HG03196 (cell line): ENCODE results near the gene ELFN1.

Source experiments
- ATAC-seq: cut with Tn5 transposase; IDR thresholded peaks from one replicate; pipeline ENCODE4 v1.9.1; 2021; ENCODE audit not compliant: unreplicated experiment

ELFN1 gene

DNA sequence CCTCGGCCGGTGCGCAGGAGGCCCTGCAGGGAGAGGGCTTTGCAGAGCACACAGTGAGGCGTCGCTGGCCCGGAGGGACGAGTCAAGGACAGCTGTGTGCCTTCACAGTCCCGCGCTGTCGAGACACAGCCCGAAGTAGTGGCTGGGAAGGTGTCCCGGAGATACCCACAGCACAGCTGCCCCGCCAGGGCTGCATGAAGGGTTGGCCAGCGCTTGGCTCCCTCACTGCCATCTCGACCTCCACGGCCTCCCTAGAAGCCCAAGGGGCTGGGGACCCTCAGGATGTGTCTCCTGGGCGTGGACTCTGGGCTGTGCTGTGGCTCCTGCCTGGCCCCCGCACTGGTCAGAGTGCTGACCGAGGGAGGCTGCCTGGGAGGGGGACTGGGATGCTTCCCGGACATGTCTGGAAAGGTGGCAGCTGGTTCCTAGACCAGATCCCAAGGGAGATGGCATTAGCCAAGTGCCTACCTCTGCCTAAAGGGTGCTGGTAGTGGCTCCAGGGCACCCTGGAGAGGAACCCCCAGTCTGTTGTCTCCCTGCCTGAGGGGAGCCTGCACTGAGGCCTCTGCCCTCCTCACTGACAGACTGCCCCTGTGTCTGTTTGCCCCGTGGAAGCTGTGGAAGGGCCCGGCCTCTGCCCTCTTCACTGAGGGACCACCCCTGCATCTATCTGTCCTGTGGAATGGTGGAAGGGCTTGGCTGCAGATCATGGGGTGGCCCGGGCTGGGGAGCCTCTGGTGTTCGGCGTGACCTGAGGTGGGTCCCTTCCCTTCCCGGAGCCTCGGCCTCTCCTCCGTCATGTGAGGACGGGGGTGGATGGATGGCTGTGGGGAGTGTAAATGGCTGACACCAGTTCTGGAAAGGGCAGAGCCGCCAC is 5.8 kb downstream of the ELFN1 start:
- no peak for ATAC-seq

DNA sequence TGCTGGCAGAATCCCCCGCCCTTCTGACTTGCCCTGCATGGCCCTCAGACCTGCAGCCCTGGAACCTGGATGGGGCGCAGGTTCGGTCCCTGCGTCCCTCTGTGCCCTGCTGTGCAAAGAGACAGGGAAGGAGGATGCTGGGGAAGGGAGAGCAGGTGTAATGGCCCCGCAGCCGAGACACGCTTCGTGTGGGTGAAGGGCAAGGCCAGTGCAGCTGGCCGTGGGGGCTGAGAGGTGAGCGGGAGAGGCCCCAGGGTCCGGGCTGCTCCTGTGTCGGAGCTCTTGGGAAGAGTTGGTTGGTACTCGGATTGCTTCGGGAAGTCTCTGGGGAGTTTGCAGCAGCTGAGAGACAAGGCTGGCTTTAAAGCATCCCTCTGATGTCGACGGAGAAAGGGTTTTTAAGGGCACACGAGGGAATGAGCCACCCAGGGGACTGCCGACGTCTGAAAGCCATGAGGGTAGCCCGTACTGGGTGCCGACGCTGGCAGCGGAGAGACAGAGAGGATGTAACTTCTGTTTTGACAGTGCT is 6.5 kb downstream of the ELFN1 start:
- no peak for ATAC-seq

DNA sequence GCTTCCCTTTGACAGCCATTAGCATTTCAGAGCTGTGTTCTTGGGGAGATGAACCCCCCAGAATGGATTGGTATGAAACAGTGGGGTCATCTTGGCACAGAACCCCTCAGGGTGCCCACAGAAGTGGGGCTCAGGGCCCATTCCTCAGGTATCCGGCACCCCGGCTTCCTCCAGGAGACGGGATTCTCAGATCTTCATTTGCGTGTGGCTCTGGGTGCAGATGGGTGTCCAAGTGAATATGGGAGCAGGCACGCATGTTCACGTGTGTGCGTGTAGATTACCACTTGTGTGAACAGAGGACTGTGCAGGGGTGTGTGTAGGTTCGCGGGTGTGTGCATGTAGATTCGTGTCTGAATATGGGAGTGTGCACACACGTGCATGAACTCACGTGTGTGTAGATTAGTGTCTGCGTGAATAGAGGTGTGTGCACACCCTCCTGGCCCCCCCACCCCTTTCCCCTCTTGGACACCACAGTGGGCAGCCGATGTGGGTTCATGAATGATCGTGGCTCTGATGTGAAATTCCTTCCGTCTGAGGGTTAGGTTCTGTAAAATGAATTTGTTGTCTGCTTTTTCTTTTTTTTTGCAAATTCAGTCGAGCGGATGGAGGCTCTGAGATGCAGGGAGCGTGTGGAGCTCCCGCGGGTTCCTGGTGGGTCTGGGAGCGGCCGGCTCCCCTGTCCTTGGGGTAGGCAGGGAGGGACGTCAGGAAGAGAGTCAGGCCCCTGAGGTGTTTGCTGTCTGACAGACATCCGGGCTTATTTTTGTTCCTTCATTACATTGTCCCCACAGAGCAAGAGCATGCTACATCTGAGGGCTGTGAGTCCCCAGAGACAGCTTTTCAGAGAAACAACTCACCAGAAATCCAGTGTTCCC is 7.4 kb downstream of the ELFN1 start:
- ATAC-seq, result no peak

DNA sequence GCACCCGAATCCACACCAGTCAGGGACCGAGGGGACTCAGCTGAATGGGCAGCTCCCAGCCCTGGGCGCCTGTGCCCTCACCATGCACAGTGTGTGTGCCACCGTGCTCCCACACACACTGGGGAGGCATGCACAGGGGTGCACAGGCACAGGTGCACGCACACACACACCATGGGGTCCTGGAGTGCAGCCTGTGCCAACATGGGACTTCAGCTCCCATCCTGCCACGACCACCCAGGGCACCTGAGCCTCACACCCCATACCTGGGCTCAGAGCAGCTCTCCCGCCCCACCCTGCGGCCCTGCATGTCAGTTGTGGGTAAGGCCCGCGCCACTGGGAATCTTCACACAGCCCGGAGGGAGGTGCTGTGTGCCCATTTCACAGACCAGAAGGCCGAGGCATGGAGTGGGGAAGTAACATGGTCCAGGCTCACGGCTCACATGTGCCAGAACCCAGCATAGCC is 8.0 kb downstream of the ELFN1 start:
- no peak for ATAC-seq

DNA sequence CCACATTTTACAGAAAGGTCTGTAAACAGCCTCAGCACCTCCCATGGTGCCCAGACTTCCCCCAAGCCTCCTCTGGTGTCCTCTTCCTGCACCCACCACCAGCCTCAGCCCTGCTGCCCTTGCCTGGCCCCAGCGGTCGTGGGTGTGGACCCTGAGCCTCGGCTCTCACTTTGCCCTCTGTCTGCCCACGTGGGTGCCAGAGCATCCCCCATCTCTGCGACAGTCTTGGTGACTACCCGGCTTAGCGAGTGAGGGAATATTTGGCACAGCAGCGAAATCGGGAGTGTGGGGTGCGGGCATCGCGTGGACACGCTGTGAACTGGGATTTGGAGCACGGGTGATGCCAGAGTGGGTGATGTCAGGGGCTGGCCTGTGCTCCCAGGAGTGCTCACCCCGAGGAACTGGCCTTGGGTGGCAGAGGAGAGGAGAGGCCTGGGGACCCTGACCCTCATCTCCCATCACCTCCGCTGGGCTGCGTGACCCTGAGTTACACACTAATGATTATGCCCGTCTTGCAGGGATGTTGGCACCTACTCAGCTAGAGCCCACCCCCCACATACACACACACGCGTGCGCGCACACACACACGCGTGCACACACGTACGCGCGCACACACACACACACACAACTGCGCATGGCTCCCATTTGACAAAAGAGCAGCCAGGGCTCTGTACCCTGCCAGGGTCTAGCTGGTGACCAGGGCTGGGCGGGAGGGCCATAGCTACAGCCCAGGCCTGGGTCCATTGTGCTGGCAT is 8.7 kb downstream of the ELFN1 start:
- no peak for ATAC-seq

DNA sequence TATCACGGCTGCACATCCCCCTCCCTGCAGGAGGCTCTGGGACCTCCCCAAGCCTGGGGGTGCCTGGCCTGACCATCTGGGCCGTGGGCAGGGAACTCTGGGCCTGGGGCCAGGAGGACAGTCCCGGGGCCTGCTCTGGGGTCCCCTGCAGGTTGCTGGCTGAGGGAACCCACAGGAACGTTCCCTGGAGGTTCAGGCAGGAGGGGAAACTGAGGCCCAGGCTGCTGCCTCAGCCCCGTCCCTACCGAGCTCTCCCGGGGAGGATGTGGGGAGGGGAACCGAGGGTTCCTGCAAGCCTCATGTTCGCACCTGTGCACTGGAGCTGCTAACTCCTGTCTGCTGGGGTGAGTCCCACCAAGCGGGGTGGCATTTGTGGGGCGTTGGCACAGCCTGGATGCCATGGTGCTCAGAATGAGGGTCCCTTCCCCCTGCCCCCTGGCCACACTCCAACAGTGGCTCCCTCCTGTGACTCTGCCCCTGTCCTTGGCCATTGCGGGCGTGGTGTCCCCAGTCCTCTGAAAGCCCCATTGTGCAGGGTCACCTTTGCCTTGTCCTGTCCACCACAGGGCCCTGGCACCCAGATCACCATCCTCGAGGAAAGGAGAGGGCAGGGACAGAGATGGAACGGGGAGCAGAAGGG is 9.4 kb downstream of the ELFN1 start:
- ATAC-seq, result no peak

DNA sequence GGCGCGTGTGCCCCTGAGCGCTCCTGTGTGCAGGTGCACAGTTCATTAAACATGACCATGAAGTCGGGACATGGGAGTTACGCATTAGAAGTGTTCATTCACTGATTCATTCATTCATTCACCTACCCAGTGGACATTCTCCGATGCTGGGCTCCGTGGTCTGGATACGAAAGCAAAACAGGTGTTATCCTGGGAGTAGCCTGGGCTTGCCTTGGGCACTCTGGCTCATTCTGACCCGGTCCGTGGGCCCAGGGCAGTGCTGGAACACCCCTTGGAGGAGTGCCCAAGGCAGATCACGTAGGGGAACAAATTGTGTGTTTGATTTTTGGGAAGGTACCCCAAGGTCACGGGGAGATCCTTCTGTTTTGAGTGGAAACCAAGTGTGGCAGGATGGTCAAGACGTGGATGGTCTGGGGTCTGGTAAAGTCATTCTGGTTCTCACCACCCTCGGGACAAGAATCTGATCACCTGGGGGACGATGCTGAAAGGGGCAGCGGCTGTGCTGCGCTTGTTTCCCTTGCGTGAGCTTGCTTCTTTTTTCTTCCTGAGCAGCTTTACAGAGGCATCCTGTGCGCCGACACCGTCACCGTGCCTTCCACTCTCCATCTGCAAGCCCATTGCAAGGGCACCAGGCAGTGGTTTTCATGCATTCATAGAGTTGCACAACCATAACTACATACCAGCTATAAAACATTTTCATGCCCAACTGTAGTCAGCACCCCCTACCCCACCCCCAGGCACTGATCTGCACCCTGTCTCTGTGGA is 10.1 kb downstream of the ELFN1 start:
- ATAC-seq, result no peak

DNA sequence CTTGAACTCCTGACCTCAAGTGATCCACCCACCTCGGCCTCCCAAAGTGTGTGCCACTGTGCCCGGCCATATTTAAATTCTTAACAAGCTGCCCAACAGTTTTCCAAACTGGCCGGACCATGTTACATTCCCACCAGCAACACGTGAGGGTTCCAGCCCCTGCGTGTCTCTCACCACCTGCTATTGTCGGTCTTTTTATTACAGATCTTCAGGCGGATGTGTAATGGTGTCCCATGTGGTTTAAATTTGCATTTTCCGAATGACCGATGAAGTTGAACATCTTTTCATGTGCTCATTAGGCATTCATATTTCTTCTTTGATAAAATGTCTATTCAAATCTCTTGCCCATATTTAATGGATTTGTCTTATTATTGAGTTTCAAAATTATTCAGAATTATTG is 11.5 kb downstream of the ELFN1 start:
- ATAC-seq, result no peak

DNA sequence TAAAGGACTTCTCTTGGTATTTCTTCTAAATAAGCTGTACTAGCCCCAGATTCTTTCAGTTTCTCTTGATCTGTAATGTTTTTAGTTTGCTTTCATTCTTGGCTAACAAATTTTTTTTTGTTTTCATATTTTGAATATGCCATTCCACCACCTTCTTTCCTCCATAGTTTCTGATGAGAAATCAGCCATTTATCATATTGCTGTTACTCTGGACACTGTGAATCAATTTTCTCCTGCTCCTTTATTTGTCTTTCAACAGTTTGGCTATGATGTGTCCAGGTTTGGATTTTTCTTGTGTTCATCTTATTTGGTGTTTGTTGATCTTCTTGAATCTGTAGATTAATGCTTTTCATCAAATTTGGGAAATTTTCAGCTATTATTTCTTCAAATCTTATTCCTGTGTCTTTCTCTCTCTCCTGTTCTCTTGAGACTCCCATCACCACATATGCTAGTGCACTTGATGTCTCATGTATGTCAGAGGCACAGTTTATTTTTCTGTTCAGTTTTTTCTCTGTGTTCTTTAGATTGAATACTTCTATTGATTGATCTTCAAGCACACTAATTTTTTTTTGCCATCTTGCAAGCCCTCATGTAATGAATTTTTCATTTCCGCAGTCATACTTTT is 15.0 kb downstream of the ELFN1 start:
- ATAC-seq, result no peak

DNA sequence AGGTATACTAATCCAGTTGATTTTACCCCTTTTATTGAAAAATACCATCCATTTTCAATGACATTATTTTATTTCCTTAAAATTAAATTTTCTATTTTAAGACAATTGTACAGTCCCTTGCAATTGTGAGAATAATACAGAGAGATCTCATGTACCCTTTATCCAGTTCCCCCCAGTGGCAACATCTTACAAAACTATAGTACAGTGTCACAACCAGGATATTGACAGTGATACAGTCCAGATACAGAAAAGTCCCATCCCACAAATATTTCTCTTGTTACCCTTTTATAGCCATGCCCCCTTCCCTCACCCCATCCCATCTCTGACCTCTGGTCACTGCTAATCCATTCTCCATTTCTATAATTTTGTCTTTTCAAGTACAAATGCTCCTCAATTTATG is 18.5 kb downstream of the ELFN1 start:
- no peak for ATAC-seq

DNA sequence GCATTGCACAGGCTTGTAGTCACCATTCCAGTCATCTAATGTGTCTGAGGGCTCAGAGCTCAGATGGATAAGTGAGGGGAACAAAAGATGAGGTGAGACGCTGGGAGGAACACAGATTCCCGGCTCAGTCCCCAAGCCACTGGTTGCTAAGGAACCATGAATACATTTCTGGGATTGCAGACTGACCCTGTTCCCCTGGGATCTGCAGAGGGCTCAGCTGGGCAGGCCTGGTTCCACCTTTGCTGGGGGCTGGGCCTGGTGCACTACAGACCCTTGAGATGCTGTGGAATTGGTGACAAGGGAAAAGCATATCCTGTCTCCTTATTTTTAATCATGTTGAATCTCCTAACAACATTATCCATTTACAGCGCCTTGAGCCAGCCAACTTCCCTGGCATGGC is 19.2 kb downstream of the ELFN1 start:
- no peak for ATAC-seq

DNA sequence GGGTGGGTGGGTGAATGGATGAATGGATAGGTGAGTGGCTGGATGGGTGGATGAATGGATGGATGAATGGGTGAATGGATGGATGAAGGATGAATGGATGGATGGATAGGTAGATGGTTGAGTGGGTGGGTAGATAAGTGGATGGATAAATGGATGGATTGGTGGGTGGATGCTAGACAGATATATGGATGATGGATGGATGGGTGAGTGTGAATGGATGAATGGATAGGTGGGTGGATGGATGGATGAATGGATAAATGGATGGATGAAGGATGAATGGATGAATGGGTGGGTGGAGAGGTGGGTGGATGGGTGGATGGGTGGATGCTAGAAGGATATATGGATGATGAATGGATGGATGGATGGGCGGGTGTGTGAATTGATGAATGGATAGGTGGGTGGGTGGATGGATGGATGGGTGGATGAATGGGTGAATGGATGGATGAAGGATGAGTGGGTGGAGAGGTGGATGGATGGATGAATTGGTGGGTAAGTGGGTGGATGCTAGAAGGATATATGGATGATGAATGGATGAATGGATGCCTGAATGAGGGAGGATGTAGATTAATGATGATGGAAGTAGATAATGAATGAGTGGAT is 20.4 kb downstream of the ELFN1 start:
- ATAC-seq, result no peak

DNA sequence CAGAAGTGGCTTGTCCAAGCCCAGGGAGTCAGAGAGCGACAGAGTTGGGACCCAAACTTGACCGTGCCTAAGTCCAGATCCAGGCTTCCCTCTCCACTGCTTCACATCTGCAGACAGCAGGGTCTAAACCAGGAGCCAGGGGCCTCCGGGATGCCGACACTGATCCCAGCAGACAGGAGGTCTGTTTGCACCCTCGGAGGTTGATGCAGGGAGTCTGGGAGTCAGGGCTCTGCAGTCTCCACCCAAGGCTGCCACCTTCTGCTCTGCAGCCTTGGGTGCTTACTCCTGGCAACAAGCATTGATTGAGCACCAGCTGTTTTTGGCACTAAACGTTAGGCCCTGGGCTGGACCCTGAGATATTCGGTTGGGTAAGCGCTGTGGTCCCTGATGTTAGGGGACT is 21.0 kb downstream of the ELFN1 start:
- ATAC-seq, result no peak

DNA sequence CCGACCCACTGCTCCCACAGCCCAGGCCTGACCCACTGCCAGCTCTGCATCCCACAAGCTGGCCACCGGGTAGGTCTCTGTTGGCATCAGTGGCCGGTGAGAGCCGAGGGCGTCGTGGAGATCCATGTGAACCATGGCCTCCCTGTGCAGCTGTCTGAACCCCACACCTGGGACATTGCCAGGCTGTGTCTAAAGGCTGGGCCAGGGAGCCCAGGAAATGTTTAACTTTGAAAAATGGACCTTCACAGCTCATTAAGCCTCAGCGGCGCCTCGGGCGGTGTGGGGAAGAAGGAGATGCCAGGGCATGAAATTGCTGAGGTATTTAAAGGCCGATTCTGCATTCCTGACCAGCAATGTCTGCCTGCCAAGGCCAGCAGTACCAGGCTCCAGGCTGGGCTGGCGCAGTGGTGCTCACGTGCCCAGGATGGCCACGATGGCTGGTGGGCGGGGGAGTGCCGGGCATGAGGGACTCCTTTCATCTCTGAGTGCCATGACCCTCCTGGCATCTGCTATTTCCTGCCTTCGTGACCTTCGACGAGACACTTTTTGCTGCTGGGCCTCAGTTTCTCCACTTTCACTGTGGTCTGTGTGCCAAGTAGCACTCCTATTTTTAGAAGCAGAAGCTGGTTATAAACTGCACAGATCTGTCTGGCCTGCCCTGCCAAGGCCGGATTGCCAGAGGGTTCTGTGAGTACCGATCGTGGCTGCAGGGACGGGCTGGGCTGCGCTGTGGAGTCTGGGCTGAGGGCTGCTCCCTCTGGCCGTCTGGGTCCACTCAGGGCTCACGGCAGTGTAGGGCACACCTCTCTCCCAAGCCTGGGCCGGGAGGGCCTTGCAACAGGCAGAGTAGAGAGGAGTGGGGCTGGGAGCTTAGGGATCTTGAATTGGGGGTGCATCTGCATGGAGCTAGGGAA is 21.8 kb downstream of the ELFN1 start:
- no peak for ATAC-seq

DNA sequence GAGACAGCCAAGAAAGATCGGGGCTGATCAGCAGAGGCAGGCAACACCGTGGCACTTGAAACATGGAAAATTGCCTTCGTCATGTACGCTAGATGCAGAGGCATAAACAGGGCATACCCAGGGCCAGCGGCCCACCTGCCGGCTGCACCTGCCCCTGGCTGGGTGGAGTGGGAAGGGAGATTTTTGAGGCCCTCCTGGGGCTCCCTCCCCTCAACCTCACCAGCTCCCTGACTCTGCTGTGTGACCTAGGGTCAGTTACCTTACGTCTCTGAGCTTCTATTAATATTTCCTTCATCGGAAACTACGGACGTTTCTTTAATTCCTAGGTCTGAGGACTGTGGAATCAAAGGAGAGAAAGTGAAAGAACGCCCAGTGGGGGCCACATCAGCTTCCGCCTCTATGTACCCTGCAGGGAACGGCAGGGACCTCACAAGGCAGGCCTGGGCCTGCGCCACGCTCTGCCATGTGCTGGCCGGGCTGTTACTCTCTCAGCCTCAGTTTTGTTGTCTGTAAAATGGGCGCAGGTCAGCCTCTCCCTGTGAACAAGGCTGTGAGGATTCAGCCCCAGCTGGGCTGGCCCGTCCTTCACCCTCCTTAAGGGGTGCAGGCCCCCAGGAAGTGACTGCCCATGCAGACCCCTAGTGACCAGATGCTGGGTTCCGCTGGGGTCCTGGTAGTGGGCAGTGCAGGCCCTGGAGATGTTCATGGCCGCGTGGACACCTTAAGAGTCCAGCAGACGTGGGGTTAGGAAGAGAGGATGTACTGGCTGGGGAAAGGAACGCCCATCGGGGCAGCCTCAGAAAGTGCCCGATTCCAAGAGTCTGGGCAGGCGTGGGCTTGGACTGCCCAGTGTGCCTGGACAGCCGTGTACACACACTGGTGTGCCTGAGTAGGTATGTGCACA is 22.7 kb downstream of the ELFN1 start:
- ATAC-seq, result no peak

DNA sequence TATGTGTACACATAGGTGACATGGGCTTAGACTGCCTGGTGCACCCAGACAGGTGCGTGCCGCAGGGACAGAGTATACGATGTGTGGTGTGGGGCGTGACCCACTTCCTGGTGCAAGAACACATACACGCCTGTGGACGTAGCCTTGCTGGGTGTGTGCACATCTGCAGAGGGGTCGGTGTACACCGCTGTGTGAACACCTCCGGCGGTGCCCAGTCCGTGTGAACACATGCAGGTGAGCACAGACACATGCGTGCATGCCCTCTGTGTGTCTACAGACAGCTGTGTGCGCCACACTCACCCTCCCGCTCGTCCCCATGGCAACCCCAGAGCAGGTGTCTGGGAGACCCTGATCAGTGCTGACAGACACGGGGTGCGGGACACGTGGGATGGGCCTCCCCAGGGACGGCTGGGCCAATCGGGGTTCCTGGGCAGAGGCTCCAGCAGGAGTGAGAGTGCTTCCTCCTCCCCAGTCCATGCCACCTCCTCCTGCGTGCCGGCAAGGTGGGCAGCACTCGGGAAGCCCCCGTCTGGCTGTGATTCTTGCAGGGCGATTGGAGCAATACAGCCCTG is 23.4 kb downstream of the ELFN1 start:
- no peak for ATAC-seq
